Measurements from ENCODE around the gene DUOX2.

Gene DUOX2

GRCh38 chr15:45114076-45114750, at the start of gene DUOX2, which contains the start of gene DUOXA2:
DUOX2 (minus strand) TSS chr15:45114172; CDS start chr15:45113411, 761 bp downstream.
DUOXA2 (plus strand) TSS chr15:45114326; CDS start chr15:45114606, 280 bp downstream.
- peak; percentile 12 for DNase-seq

- DNase-seq = no peak
These were observed 49.5 kb upstream of the DUOX2 start for GRCh38 chr15:45163508-45163856.

- peak; percentile 43 for DNase-seq
These were observed 49.0 kb upstream of the DUOX2 start for GRCh38 chr15:45162771-45163507.

GRCh38 chr15:45161666-45162065, 47.7 kb upstream of the DUOX2 start:
- no peak for DNase-seq

- no peak for DNase-seq
These were observed 44.0 kb upstream of the DUOX2 start for GRCh38 chr15:45157974-45158373.

GRCh38 chr15:45156744-45157455, 42.9 kb upstream of the DUOX2 start:
- no peak for DNase-seq

- DNase-seq = no peak
These were observed 41.8 kb upstream of the DUOX2 start for GRCh38 chr15:45155739-45156138.

GRCh38 chr15:45151998-45152828, 38.2 kb upstream of the DUOX2 start:
- DNase-seq = no peak

- DNase-seq = no peak
These were observed 37.0 kb upstream of the DUOX2 start for GRCh38 chr15:45150997-45151396.

- no peak for DNase-seq
These were observed 36.5 kb upstream of the DUOX2 start for GRCh38 chr15:45150481-45150880.

GRCh38 chr15:45149060-45149459, 35.1 kb upstream of the DUOX2 start:
- DNase-seq = no peak

- no peak for DNase-seq
These were observed 34.4 kb upstream of the DUOX2 start for GRCh38 chr15:45148076-45149059.

GRCh38 chr15:45147606-45148005, 33.6 kb upstream of the DUOX2 start:
- DNase-seq = no peak

- no peak for DNase-seq
These were observed 32.4 kb upstream of the DUOX2 start for GRCh38 chr15:45146405-45146804.

- DNase-seq = no peak
These were observed 30.8 kb upstream of the DUOX2 start for GRCh38 chr15:45144775-45145174.

GRCh38 chr15:45143946-45144345, 30.0 kb upstream of the DUOX2 start:
- no peak for DNase-seq

- DNase-seq = no peak
These were observed 29.1 kb upstream of the DUOX2 start for GRCh38 chr15:45143056-45143455.

- no peak for DNase-seq
These were observed 27.4 kb upstream of the DUOX2 start for GRCh38 chr15:45141386-45141785.

- no peak for DNase-seq
These were observed 26.7 kb upstream of the DUOX2 start for GRCh38 chr15:45140557-45141250.

GRCh38 chr15:45139770-45140169, 25.8 kb upstream of the DUOX2 start:
- DNase-seq = no peak

All from NCI-H526 treated with DMSO at 0.1 percent for 48 hours (cell line).